K562 (cell line): ENCODE data around the gene SLC22A6. TPM values are rescaled to one million over a fixed set of nuclear protein-coding genes. Genes with fewer than 3 reads are reported as not detected.

Experiments
- ARHGAP35 ChIP-seq: fragments of 450-650 bp; IDR thresholded peaks from 2 replicates; pipeline ENCODE4 v1.6.1; 2018; ENCODE audit not compliant: partially characterized antibody
- BHLHE40 ChIP-seq: IDR thresholded peaks from 2 replicates; pipeline ENCODE4 v1.6.1; 2011; ENCODE audit warnings: low read length, improper control_type of control experiment
- DNMT1 ChIP-seq: fragments of 450-650 bp; IDR thresholded peaks from 2 replicates; pipeline ENCODE4 v1.6.1; 2016; ENCODE audit warnings: antibody characterized with exemption, mild to moderate bottlenecking
- MBD2 ChIP-seq: sonication (generic); IDR thresholded peaks from 2 replicates; pipeline ENCODE4 v1.6.1; 2016; ENCODE audit warnings: low read depth, borderline replicate concordance
- MEIS2 ChIP-seq: fragments of 450-650 bp; IDR thresholded peaks from 2 replicates; pipeline ENCODE4 v1.6.1; 2014; ENCODE audit warnings: mild to moderate bottlenecking; ENCODE audit not compliant: partially characterized antibody
- NR3C1 ChIP-seq: sonication (generic); formaldehyde crosslinking; IDR thresholded peaks from 2 replicates; pipeline ENCODE4 v1.8.1; 2022; ENCODE audit warnings: missing genetic modification reagents
- PBX2 ChIP-seq, 2 experiments: IDR thresholded peaks in 1 of 2; conservative IDR thresholded peaks in 1 of 2; 2 replicates each; pipeline ENCODE4 v1.6.1; 2016; ENCODE audit warnings: low read depth in 2 of 2, mild to moderate bottlenecking in 1 of 2, missing compliant biosample characterization in 1 of 2, missing genetic modification characterization in 1 of 2, moderate library complexity in 1 of 2
- PTBP1 ChIP-seq: fragments of 200-400 bp; formaldehyde crosslinking; IDR thresholded peaks from 2 replicates; pipeline ENCODE4 v1.6.1; 2017; ENCODE audit warnings: low read depth, low read length
- RBM14 ChIP-seq: fragments of 200-400 bp; formaldehyde crosslinking; IDR thresholded peaks from 2 replicates; pipeline ENCODE4 v1.6.1; 2018; ENCODE audit warnings: low read depth, mild to moderate bottlenecking, low read length, moderate library complexity, borderline replicate concordance; ENCODE audit not compliant: insufficient read depth
- RBM25 ChIP-seq: fragments of 200-400 bp; formaldehyde crosslinking; IDR thresholded peaks from 2 replicates; pipeline ENCODE4 v1.6.1; 2018; ENCODE audit warnings: low read length, low read depth, moderate library complexity; ENCODE audit not compliant: severe bottlenecking
- SMAD3 ChIP-seq: fragments of 450-650 bp; formaldehyde crosslinking; conservative IDR thresholded peaks from 2 replicates; pipeline ENCODE4 v1.4.0; 2020; ENCODE audit warnings: mild to moderate bottlenecking
- TCFL5 ChIP-seq: fragments of 250-450 bp; sonication (Bioruptor Pico); conservative IDR thresholded peaks from 2 replicates; pipeline ENCODE4 v1.6.1; 2021; ENCODE audit warnings: mild to moderate bottlenecking, moderate library complexity, matching md5 sums
- TFAP4 ChIP-seq: sonication (generic); formaldehyde crosslinking; IDR thresholded peaks from 2 replicates; pipeline ENCODE4 v1.8.0; 2022; ENCODE audit warnings: missing genetic modification reagents, mild to moderate bottlenecking, moderate library complexity, borderline replicate concordance
- THRA ChIP-seq: fragments of 450-650 bp; IDR thresholded peaks from 2 replicates; pipeline ENCODE4 v1.6.1; 2017; ENCODE audit warnings: mild to moderate bottlenecking, moderate library complexity
- ZNF445 ChIP-seq: fragments of 250-450 bp; sonication (Bioruptor Pico); IDR thresholded peaks from 2 replicates; pipeline ENCODE4 v1.4.0; 2020; ENCODE audit warnings: low read depth, mild to moderate bottlenecking, moderate library complexity
- polyA plus RNA-seq, 8 experiments: library from polyadenylated mRNA; depleted of rRNA in 4 of 8; stranded (reverse) in 5 of 8; unstranded in 3 of 8; fragments of >200 nt; fragmentation: Nextera tagmentation in 2 of 8; fragmentation: Illumina TruSeq in 1 of 8; extraction: Ambion mirVana in 2 of 8; extraction: Trizol in 1 of 8; gene quantifications; 2 replicates each; pipeline versions ENCODE4 v1.2.1 to v1.2.3, GENCODE V29; 2011 to 2014; ENCODE audit warnings: inconsistent platforms in 1 of 8, missing spikeins in 1 of 8
- total RNA-seq, 7 experiments: library from RNA; depleted of rRNA in 6 of 7; stranded (reverse); fragments of >200 nt in 6 of 7; fragmentation: Illumina TruSeq in 2 of 7; extraction: Trizol in 2 of 7; gene quantifications; 2 replicates each; pipeline versions ENCODE4 v1.2.1 to v1.2.3, GENCODE V29; 2011 to 2021; ENCODE audit warnings: low replicate concordance in 1 of 7

The SLC22A6 gene
- total and polyA plus RNA-seq, 9 of the 15 experiments (the other 6 are each of a cell fraction or from before 2014, with no cell fraction given), result not detected

- TF ChIP-seq TCFL5 (CRISPR knock-in tag), result no peak
- no peak for TF ChIP-seq MBD2
- TF ChIP-seq ZNF445, result no peak
- no peak for TF ChIP-seq THRA
- TF ChIP-seq DNMT1, result no peak
- no peak for TF ChIP-seq ARHGAP35
- TF ChIP-seq RBM25, result no peak
- no peak for TF ChIP-seq RBM14
- no peak for TF ChIP-seq TFAP4 (CRISPR knock-in tag)
- TF ChIP-seq PBX2 (CRISPR knock-in tag; IDR thresholded peaks at IDR 0.05; ENCODE audit: low read depth), result no peak
- TF ChIP-seq PBX2 (tag; conservative IDR thresholded peaks at IDR 0.05; ENCODE audit: low read depth), result peak; percentile 88
- peak; percentile 29; the same call in 1 of the 2 replicates for TF ChIP-seq BHLHE40
- TF ChIP-seq NR3C1 (CRISPR knock-in tag), result no peak
- no peak for TF ChIP-seq SMAD3 (CRISPR knock-in tag)
- TF ChIP-seq PTBP1, result no peak
- TF ChIP-seq MEIS2, result peak; percentile 53
Observed at GRCh38 chr11:62958547-62959421, 26.0 kb downstream of the SLC22A6 start (continued).
